Breast epithelium (tissue), 3 donors: ENCODE measurements around the gene CTU1.

ENCODE experiments used
- POLR2A ChIP-seq: fragments of 450-650 bp; IDR thresholded peaks from one replicate; pipeline ENCODE4 v1.6.1; 2016; ENCODE audit warnings: antibody characterized with exemption, mild to moderate bottlenecking, moderate library complexity
- TF ChIP-seq, protein P1 (sequence below), 3 donors: fragments of 450-650 bp; IDR thresholded peaks; one replicate each; pipeline ENCODE4 v1.5.1; 2016 to 2017; ENCODE audit warnings: antibody characterized with exemption in 3 of 3, mild to moderate bottlenecking in 3 of 3, moderate library complexity in 3 of 3

DNA sequence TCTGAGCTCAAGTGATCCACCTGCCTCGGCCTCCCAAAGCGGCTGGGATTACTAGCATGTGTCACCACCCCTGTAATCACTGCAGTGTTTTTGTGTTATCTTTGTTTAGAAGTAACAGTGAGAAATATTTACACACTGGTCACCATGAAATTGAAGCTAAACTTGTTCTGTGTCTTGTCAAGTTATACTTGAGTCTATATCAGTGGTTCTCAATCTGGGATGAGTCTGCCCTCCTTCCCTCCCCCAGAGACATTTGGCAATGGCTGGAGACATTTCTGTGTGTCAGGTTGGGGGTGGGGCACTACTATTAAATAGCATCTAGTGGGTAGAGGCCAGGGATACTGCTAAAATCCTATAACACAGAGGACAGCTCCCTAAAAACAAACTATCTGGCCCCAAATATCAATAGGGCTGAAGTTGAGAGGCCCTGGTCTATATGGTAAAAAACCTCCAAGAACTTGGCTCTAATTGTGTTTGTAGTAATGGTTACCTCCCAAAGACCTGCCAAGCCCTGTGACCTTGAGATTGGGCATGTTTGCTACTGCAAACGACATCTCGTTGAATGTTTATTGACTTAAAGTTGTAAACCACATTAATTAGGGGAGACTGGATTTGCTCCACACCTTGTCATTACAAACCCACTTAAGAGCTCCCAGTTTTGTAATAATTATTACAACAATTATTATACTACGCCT is 6.9 kb downstream of the CTU1 start:
- TF ChIP-seq, protein P1, sequence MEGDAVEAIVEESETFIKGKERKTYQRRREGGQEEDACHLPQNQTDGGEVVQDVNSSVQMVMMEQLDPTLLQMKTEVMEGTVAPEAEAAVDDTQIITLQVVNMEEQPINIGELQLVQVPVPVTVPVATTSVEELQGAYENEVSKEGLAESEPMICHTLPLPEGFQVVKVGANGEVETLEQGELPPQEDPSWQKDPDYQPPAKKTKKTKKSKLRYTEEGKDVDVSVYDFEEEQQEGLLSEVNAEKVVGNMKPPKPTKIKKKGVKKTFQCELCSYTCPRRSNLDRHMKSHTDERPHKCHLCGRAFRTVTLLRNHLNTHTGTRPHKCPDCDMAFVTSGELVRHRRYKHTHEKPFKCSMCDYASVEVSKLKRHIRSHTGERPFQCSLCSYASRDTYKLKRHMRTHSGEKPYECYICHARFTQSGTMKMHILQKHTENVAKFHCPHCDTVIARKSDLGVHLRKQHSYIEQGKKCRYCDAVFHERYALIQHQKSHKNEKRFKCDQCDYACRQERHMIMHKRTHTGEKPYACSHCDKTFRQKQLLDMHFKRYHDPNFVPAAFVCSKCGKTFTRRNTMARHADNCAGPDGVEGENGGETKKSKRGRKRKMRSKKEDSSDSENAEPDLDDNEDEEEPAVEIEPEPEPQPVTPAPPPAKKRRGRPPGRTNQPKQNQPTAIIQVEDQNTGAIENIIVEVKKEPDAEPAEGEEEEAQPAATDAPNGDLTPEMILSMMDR (IDR thresholded peaks at IDR 0.05): no peak
- TF ChIP-seq POLR2A: no peak
